ENCODE results near the gene GLI3. TPM values are rescaled to one million over a fixed set of nuclear protein-coding genes. Genes with fewer than 3 reads are reported as not detected.
A peak's percentile ranks its signal among the peaks of the same experiment; 100 is the strongest.

The GLI3 gene
- total RNA-seq, 1 donor from 2014 or later, result 1.0 TPM

DNA sequence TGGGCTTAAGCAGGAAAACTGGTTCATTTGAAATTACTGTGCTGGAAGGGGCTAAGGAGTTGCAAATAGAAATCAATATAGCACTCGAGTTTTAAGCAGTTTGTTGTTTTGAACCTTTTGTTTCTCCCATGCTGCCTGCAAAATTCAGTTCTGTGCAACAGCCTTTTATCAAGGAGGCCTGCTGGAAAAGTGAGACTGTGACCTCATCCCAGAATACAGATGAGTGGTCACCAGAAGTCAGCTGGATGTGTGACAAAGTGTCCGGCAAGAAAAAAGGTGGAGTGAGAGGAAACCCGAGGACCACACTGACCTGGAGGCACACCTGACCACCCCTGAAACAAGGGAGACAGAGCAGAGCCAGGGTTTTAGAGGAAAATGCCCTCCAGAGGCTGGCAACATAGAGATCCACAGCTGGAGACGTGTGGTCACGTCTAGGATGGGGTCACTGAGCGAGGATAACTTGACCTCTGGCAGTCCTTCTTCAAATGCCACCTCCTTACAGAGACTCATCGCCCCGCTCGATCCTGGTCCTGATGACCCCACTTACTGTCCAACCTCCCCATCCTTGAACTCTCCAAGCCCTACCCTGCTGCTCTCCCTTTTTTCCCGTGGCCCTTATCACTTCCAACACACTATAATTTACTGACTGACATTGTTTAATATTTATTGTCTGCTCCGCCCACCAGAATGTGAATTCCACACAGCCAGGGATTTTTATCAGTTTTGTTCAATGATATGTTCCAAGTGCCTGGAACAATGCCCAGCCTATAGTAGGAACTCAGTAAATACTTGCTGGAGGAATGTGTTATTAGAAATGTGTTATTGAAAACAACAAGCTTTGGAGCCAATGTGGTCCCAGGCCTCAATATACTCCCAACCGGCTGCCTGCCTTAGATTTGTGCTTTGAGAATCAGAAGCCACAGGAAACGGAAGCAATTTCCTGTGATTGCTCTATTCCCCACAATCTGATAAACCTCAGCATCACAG, 243.8 kb downstream of the GLI3 start:
- DNase-seq, result peak; percentile 71

DNA sequence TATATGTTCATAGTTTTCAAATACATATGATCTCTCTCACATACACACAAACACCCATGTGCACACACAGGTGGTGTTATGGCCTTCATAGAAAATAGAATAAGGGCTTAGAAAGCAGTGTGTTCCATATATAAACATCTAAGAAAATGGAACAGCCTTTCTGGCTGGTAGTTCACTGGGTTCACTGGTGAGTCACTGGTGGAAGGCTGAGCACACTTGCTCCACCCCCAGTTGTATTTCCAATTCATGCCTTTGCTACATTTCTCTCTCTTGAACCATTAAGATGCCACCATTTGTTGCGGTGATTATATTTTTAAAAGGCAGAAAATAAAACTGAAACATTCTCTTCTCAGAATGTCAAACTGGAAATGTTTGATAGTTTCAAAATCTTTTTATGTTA, 252.1 kb downstream of the GLI3 start:
- peak; percentile 39 for DNase-seq

DNA sequence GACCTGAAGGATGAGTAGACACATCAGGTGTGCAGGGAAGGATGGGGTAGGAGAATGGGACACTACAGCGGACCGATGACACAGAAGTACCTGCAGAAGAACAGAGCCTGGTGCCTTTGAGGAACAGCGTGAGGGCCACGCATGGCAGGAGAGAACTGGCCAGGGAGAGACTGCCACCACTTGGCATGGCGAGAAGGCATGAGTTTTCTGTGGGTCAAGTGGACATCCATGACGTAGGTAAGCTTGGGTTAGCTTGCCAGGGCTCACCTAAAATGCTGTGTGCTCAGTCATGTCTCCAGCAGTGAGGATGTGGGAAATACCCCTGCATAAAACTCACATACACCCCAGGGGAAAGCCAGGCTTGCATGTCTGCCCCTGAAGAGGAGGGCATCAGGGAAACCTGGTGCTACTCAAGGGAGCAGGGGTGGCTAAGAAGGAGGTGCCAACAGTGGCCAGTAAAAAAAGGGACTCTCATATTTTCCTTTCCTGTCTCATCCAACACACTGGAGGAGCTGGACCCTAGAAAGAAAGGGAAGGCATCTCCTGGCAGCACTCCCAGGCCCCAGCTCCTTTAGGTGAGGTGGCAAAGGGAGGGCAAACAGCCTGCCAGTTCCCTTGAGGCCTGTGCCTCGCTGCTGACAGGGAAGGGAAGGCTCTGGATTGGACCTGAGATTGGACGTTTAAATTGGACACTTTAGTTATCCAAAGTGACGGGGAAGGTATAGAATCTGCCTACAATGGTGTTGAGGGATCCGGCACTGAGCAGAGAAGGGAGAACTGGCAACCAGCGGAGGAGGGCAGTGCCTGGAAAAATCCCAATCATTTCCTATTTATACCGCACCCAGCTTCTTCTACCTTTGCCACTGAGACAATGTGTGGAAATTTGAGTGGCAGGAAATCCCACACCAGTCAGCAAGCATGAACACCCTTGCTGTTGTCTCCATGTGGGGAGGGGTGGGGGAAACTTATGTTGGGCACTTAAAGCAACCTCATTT, 255.7 kb downstream of the GLI3 start:
- DNase-seq, result peak; percentile 20

DNA sequence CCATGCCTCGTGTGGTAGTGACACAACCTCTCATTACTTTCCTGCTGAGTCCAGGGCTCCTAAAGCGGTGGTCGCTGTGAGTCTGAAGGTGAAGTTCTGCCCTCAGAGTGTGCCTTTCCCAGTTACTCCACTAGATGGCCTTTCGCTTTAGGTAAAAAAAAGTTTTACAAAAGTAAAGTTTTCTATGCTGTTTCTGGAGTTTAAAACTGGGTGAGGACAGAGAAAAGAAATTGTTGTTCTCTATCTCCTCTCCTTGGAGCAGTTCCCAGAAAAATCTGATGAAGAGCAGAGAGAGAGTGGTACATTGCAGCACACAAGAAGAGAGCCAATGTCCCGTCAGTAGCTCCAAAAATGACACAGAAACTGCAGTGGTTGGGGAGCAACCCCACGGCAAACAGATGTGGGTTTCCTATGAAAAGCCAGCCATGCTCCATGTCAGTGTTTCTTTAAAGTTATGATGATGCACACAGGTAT, 257.1 kb downstream of the GLI3 start:
- peak; percentile 65 for DNase-seq

DNA sequence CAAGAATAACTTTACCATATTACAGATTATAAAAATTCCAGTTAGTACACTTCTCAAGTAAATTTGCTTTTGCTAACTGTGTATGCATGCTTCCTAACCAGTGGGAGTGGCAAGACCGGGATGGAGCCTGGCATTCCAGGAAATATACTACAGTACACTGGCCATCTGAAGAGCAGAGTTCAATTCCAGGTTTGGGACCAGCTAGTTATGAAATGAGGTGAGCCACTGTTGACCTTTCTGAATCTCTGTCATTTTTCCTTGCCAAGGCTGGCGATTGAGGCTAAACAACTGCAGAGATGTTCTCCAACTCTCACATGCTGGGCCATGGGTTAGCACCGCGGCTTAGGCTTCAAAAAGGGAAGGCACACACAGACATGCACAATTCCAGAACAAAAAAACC, 258.2 kb downstream of the GLI3 start:
- no peak for DNase-seq

DNA sequence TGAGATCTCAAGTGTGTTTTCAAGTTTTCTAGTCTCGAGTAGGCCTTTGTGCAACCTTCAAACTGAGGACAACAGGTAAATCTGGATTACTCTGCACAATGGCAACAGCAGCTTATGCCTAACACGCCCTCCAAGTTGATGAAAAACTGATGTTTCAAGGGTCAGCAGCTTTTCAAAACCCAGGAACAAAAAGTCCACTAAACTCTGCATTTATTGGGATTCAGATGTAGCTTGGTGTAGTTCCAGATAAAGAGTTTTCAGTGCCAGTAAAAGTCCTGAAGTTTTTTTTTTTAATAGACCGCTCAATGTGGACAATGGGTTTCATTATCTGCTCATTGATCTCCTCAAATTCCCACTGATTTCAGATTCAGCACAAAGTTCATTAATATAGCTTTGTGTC, 259.3 kb downstream of the GLI3 start:
- DNase-seq, result no peak

DNA sequence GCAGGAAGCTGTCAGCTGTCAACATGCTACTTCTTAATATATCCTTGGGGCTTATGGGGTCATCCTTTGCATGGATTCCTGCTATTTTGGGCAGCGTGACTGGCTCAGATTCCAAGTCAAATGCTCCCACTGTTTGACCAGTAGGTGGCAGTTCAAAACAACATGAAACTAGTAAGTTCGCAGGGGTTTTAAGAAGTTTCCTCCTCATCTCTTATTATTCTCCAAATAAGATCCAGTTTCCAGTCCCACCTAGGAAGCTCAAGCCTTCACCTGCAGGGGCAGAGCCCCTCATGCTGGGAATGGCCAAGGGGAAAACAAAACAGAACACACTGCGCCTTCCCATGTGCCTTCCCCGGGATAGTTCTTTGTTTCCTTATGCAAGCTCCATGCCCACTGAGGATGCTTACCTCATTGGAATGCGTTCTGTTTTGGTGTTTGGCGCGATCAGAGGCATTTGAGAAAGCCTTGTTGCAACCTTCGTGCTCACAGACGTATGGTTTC, 259.8 kb downstream of the GLI3 start:
- DNase-seq, result peak; percentile 68

DNA sequence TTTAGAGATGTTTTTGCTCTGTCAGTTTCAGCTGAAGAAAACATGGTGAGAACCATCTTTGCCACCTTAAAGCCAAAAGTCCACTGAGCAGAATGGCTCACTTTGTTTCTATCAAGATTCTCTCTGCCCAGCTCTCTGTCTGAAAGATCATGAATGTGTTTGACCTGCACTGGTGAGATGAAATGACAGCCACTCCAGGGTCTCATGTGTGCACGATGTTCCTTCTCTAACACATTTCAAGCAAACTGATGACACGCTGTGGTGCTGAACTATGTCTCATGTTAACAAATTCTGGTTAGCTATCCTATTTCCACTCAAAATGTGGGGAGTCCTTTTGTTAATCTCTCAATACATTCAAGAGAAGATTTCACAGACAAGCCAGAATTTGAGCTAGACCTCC, 260.6 kb downstream of the GLI3 start:
- no peak for DNase-seq

DNA sequence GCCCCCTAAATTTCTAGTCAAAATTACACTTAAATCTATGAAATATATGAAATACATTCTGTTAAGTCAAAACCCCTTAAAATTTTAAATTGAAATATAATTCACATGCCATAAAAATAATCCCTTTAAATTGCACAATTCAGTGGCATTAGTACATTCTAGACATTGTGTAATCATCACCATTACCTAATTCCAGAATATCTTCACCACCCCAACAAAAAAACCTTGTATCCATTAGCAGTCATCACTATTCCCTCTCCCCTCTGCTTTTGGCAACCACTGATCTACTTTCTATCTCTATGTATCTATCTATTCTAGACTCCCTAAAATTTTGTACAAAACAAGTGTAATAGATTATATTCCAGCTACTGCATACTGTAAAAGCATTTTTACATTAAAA, 261.2 kb downstream of the GLI3 start:
- DNase-seq, result no peak

DNA sequence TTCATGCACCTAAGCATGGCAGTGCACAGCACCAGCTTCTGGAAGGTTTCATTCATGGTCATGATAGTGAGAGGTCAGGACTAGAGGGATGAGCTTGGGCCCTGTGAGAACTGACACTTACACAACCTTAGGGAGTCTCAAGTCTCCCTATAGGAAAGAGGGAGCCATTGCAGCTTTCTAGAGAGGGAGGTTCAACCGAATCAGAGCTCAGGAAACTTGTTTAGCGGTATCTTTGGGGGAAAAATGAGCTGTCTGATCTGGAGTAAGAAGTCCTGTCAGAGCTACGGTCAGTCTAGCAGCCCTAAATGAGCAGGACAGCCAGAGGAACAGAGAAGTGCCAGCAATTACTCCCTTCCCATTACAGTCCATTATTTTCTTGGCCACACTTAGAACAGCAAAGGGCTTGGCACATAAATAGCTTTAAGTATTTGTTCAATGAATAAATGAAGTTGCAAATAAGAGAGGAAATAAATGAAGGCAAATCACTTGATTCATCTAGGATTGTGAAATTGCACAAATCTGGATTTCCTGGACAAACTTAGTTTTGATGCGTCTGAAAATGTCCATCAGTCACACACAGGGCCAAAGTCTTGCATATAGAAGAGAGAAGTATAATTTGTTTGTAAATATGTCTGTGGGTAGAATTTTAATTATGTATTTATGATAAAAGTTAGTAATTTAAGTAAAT, 262.0 kb downstream of the GLI3 start:
- no peak for DNase-seq

DNA sequence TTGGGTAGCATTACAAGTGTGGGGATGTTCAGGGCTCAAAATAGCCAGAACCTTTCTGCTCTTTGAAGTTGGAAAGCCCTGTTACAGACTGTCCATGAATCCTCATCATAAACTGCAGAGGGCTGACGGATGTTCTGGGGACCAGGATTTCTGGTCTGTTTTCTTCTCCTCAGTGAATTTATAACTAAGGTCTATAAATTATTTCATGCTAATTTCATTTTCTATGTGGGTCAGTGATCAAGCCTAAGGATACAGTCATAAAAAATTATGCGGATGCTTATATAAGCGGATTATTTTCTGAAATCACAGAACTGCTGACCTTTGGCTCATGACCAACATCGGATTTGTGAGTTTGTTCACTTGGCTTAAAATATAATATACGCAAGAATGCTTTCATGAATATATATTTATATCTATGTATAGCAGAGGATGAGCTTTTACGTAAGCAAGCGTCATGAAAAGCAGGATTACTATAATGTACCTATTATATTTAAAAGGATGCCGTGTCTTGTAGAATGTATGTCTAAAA, 263.7 kb downstream of the GLI3 start:
- no peak for DNase-seq

DNA sequence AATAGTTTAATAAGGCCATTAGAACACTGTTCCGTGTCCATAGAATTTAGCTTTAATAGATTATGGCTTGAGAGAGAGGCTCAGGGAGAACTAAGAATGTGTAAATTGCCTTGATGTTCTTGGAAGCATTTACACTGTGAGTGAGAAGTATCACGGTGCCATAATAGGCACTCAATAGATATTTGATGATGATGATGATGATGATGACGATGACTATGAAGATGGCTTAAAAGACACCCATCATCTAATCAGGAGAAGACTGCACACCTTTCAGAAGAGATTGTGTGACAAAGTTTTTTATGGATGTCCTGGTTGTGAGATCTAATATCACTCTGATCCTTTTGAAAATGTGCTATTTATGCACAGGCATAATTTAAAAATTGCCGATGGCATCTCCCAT, 264.2 kb downstream of the GLI3 start:
- no peak for DNase-seq

DNA sequence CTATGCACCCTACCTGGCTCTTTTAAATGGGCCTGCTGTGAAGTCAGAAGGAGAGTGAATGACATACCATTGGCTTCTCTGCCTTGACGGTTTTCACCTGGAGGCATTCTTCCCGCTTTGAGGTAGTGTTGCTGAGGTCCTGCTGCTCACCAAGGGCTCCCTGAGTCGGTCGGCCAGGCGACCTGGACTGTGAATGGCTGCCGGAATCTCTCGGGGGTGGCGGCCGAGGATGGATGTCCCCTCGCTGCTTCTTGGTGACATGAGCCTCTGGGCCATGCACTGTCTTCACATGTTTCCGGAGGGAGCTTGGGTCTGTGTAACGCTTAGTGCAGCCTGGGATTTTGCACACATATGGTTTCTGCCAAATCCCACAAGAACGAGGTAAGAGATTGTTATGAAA, 264.7 kb downstream of the GLI3 start:
- no peak for DNase-seq

DNA sequence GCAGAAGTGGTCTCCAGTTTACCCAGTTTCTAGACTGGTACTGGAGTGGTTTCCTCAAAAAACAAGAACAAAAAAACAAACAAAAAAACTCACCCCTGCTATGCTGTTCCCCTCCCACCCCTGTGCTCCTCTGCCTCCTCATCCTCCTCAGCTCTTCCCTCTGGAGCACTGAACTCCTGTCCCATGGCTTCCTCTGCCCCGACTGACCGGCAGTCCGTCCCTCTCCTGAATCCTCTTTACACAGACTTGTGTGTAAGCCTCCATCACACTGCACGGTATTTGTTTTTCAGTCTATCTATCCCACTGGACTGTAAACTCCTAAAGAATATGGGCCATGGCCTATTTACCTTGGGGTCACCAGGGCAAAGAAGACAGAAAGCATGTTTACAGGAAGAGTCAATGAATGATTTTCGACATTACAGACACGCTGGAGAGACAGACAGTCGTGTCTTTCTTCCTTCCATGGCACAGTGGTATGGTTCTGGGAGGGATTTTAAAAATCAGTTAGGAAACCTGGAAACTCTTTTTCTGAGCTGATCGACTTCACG, 265.3 kb downstream of the GLI3 start:
- DNase-seq, result no peak

DNA sequence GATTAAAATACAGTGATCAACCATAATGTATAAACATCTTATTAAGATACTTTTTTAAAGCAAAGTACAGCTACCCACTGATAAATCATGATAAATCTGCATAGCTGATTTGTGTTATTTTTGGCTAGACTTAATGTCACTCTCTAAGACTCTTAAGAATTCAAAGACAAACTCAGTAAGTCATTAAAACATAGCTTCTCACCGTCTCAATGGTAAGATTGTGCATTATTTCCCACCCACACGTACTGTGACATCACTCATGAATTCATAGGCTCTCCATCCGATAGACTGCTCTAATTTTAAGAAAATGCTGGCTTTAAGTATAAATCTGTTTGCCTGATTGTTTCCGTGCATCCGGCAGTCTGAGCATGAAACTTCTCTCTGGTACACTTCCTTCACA, 266.1 kb downstream of the GLI3 start:
- DNase-seq, result no peak

DNA sequence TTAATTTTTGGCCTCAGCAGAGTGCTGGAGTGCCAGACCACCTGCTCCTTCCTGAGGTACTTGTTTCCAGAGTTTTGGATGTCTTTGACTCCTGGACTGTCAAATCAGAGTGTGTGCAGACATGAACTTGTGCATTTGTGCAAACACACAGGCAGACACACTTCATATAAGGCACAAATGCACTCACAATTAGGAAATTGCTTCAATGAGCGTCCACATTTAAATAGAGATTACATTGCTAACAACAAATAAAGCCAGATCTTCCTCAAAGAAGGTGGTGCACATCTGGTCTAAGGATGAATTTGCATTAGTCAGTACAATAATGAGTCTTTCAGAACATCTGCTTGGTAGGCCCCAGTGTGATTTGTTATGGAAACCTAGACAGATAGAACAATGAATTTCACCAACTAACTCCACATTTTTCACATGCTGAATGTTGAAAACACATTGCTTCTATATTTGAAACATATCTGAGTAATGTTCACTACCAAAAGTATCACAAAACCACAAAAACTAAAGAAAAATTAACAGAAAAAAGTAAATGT, 267.4 kb downstream of the GLI3 start:
- no peak for DNase-seq

DNA sequence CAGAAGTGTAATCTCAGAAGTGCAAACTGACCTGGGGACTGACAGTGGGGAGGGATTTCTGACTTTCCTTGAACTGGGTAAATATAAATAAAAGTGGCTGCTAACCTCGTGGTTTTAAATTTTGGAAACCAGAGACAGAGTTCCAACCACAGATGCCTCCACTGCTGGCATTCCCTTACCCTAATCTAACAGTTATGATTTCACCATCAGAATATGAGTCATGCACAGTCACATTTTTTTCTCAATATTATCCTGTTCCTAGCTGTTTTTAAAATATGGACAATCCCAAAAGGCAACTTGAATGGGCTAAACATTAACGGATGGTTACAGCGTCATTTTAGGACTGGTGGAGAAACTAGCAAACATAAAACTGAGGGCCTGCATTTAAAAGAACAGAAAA, 269.9 kb downstream of the GLI3 start:
- DNase-seq, result no peak

DNA sequence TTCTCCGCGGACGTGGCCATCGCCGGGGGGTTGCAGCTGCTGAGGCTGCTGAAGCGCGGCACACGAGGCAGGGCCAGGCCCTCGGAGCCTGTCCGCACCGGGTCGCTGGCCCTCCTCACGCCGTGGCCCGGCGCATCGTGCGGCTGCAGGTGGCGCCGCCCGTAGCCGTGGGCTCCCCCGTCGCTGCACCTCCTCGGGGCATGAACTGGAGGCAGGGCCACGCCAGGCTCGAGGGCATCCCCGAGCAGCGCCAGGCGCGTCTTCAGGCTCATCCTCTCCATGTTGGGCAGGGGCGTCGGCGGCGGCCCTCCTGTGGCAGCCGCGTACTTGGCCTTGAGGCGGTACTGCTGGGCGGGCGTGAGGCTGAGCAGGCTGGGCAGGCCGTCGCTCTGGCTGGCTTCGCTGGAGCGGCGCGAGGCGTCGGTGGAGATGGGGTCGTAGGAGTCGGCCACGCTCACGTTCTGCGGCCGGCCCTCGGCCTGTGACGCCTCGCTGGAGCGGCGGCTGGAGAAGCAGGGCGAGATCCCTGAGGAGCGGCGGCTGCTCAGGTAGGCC, 271.0 kb downstream of the GLI3 start:
- DNase-seq, result no peak

DNA sequence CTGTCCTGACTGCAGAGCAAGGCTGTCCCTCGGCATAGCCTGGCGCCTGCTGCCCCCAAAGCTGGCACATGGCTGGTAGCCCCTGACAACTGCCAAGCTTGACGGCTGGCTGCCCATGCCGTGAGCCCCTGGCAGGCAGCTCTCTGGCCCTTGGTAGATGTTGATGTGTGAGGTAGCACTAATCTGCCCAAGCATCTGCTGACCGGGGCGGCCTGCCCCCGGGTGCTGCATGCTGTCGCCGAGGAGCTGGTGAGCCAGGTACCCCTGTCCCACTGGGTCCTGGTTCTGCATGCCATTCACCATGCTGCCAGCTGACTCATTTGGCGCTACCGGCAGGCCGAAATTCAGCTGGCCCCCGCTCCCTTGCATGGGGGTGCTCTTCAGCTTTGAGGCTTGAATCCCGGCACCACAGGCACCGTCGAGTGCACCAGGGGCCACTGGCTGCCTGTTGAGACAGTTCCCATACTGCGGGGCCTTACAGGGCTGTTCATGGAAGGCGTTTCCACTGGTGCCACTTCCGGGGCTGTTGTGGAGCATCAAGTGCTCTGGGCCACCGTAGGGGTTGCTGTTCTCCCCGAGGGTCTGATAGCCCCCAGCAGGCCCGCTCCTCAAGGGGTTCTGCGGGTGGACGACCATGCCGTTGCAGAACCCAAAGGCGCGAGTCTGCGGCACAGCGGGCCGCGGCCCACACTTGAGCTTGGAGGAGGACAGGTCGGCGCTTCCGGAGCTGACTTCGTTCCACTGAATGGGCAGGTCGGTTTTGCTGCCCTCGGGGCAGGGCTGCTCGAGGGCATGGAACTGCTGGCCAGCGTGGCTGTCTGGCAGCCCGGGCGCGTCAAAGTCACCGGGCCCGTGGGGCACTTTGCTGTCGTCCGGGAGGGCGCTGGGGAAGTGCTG, 271.9 kb downstream of the GLI3 start:
- DNase-seq, result no peak

DNA sequence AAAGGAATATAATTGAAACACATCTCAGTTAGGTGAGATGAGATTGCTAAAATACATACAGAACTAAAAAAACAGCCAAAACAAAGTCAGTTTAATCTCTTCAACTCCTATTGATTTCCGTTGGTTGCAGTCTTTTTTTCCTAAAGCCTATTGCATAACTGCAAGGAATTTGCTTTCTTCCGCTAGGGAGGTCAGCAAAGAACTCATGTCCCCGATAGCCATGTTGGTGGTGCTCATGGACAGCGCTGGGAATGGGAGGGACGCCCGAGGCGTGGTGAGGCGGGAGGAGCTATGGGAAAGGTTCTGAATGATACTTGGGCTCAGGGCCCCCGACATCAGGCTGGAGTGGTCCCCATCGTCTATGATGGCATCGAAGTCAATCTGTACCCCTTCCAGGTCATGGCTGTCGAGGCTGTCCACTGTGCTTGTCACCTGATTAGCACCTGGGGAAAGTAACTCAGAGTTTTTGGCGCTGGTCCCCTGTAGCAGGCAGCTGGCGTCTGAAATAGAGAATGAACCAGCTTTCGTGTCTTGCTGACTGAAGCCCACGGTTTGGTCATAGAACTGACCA, 272.7 kb downstream of the GLI3 start:
- no peak for DNase-seq

Data from dermis blood vessel endothelial cell (primary cell).